ENCODE results near the gene DHX29. TPM values are rescaled to one million over a fixed set of nuclear protein-coding genes. Genes with fewer than 3 reads are reported as not detected.

Gene DHX29
- total and polyA plus RNA-seq, 4 donors: 8.6 to 43.8 (median 21.5) TPM

DNA sequence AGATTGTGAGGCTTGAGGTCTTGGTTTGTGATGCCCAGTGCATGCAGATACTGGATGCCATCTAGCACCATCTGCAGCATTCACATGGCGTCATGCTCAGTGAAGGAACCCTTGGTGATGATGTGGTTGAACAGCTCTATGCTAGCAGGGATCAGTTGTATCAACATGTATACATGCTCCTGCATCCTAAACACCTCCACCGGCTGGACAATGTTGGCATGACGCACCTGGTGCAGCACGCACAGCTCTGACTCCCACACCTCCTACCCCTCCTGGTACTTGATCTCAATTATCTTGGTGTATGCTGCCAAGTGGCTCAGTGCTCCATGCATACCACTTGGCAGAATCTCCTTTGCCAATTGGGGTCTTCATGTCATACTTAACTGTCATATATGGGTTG, 49.4 kb upstream of the DHX29 start:
- no peaks in the 10 kb centered on the region for H3K9me3 ChIP-seq (ENCODE audit: control insufficient read depth in 4 of 4, low read length in 3 of 4)
- H3K27me3 ChIP-seq (ENCODE audit: control insufficient read depth in 4 of 4, insufficient read depth in 4 of 4, low read length in 3 of 4): no peaks in the 10 kb centered on the region
- H3K9ac ChIP-seq (ENCODE audit: low read depth in 1 of 2, low read length in 2 of 2): no peak overlapping the region
- TF ChIP-seq HNF4G (IDR thresholded peaks at IDR 0.05) (no peak), JUND (IDR thresholded peaks at IDR 0.05) (no peak), NR2F2 (IDR thresholded peaks at IDR 0.05) (no peak)
- TF ChIP-seq, protein P1, sequence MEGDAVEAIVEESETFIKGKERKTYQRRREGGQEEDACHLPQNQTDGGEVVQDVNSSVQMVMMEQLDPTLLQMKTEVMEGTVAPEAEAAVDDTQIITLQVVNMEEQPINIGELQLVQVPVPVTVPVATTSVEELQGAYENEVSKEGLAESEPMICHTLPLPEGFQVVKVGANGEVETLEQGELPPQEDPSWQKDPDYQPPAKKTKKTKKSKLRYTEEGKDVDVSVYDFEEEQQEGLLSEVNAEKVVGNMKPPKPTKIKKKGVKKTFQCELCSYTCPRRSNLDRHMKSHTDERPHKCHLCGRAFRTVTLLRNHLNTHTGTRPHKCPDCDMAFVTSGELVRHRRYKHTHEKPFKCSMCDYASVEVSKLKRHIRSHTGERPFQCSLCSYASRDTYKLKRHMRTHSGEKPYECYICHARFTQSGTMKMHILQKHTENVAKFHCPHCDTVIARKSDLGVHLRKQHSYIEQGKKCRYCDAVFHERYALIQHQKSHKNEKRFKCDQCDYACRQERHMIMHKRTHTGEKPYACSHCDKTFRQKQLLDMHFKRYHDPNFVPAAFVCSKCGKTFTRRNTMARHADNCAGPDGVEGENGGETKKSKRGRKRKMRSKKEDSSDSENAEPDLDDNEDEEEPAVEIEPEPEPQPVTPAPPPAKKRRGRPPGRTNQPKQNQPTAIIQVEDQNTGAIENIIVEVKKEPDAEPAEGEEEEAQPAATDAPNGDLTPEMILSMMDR (IDR thresholded peaks at IDR 0.05; ENCODE audit: low read depth, low read length, missing input control): no peak
- TF ChIP-seq, protein P2, sequence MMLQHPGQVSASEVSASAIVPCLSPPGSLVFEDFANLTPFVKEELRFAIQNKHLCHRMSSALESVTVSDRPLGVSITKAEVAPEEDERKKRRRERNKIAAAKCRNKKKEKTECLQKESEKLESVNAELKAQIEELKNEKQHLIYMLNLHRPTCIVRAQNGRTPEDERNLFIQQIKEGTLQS (IDR thresholded peaks at IDR 0.05): no peak
- TF ChIP-seq, protein P3, sequence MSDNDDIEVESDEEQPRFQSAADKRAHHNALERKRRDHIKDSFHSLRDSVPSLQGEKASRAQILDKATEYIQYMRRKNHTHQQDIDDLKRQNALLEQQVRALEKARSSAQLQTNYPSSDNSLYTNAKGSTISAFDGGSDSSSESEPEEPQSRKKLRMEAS (IDR thresholded peaks at IDR 0.05): no peak
- no peaks in the 10 kb centered on the region for H3K4me1 ChIP-seq (ENCODE audit: control insufficient read depth in 4 of 4, insufficient read depth in 4 of 4, low read length in 3 of 4)
- H3K36me3 ChIP-seq (ENCODE audit: control insufficient read depth in 4 of 4, insufficient read depth in 3 of 4, low read depth in 1 of 4, low read length in 3 of 4): peaks cover 4 to 41% (median 26%) of the 10 kb centered on the region in 4 donors
- H3K27ac ChIP-seq (ENCODE audit: low read depth in 1 of 2, low read length in 2 of 2): no peak overlapping the region
- H3K4me3 ChIP-seq (ENCODE audit: low read depth in 1 of 3, low read length in 3 of 3): no peak overlapping the region
- no peak for DNase-seq (ENCODE audit: low spot score)
- 98% methylated on average over 4 of the region's 4 CpGs for WGBS

DNA sequence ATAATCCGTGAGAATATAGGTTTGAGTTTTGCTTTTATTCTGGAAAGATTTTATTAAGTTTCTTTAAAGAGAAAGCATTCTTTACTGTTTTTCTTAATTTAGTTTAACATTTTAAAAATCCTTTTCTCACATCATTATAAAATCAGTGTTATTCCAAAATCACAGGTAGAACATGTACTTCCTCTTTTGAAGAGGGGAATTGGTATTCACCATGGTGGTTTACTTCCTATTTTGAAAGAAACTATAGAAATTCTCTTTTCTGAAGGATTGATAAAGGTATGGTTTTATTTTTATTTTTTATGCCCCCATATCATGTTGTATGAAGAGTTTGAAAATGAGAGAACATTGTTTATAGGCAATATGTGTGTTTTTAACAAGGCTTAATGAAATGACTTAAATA, 43.3 kb upstream of the DHX29 start:
- Histone ChIP-seq H3K4me3 (ENCODE audit: low read depth in 1 of 3, low read length in 3 of 3) (no peak overlapping the region), H3K36me3 (ENCODE audit: control insufficient read depth in 4 of 4, insufficient read depth in 3 of 4, low read depth in 1 of 4, low read length in 3 of 4) (peaks cover 5 to 39% (median 30%) of the 10 kb centered on the region in 4 donors), H3K9me3 (ENCODE audit: control insufficient read depth in 4 of 4, low read length in 3 of 4) (no peaks in the 10 kb centered on the region), H3K27ac (ENCODE audit: low read depth in 1 of 2, low read length in 2 of 2) (no peak overlapping the region), H3K9ac (ENCODE audit: low read depth in 1 of 2, low read length in 2 of 2) (no peak overlapping the region), H3K4me1 (ENCODE audit: control insufficient read depth in 4 of 4, insufficient read depth in 4 of 4, low read length in 3 of 4) (peaks cover 0 to 5% (median 3%) of the 10 kb centered on the region in 4 donors), H3K27me3 (ENCODE audit: control insufficient read depth in 4 of 4, insufficient read depth in 4 of 4, low read length in 3 of 4) (no peaks in the 10 kb centered on the region)
- TF ChIP-seq, protein P3 (IDR thresholded peaks at IDR 0.05): no peak
- TF ChIP-seq GABPA (IDR thresholded peaks at IDR 0.05 in 1 of 2, conservative IDR thresholded peaks at IDR 0.05 in 1 of 2): no peak
- no peak for TF ChIP-seq FOXA2 (IDR thresholded peaks at IDR 0.05)
- TF ChIP-seq, protein P4, sequence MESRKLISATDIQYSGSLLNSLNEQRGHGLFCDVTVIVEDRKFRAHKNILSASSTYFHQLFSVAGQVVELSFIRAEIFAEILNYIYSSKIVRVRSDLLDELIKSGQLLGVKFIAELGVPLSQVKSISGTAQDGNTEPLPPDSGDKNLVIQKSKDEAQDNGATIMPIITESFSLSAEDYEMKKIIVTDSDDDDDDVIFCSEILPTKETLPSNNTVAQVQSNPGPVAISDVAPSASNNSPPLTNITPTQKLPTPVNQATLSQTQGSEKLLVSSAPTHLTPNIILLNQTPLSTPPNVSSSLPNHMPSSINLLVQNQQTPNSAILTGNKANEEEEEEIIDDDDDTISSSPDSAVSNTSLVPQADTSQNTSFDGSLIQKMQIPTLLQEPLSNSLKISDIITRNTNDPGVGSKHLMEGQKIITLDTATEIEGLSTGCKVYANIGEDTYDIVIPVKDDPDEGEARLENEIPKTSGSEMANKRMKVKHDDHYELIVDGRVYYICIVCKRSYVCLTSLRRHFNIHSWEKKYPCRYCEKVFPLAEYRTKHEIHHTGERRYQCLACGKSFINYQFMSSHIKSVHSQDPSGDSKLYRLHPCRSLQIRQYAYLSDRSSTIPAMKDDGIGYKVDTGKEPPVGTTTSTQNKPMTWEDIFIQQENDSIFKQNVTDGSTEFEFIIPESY (IDR thresholded peaks at IDR 0.05): no peak
- TF ChIP-seq, protein P5, sequence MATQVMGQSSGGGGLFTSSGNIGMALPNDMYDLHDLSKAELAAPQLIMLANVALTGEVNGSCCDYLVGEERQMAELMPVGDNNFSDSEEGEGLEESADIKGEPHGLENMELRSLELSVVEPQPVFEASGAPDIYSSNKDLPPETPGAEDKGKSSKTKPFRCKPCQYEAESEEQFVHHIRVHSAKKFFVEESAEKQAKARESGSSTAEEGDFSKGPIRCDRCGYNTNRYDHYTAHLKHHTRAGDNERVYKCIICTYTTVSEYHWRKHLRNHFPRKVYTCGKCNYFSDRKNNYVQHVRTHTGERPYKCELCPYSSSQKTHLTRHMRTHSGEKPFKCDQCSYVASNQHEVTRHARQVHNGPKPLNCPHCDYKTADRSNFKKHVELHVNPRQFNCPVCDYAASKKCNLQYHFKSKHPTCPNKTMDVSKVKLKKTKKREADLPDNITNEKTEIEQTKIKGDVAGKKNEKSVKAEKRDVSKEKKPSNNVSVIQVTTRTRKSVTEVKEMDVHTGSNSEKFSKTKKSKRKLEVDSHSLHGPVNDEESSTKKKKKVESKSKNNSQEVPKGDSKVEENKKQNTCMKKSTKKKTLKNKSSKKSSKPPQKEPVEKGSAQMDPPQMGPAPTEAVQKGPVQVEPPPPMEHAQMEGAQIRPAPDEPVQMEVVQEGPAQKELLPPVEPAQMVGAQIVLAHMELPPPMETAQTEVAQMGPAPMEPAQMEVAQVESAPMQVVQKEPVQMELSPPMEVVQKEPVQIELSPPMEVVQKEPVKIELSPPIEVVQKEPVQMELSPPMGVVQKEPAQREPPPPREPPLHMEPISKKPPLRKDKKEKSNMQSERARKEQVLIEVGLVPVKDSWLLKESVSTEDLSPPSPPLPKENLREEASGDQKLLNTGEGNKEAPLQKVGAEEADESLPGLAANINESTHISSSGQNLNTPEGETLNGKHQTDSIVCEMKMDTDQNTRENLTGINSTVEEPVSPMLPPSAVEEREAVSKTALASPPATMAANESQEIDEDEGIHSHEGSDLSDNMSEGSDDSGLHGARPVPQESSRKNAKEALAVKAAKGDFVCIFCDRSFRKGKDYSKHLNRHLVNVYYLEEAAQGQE (IDR thresholded peaks at IDR 0.05): no peak
- TF ChIP-seq SP1 (IDR thresholded peaks at IDR 0.05): no peak
- TF ChIP-seq RXRA (IDR thresholded peaks at IDR 0.05): no peak
- no peak for TF ChIP-seq NR2F2 (IDR thresholded peaks at IDR 0.05)
- TF ChIP-seq RAD21 (IDR thresholded peaks at IDR 0.05): no peak
- no peak for TF ChIP-seq EGR1 (IDR thresholded peaks at IDR 0.05; ENCODE audit: low read depth in 2 of 2)
- no peak for TF ChIP-seq HNF4A (conservative IDR thresholded peaks at IDR 0.05)
- TF ChIP-seq TAF1 (conservative IDR thresholded peaks at IDR 0.05): no peak
- no peak for TF ChIP-seq FOXA1 (IDR thresholded peaks at IDR 0.05)
- TF ChIP-seq, protein P2 (IDR thresholded peaks at IDR 0.05): no peak
- TF ChIP-seq JUND (IDR thresholded peaks at IDR 0.05): no peak
- TF ChIP-seq, protein P1 (IDR thresholded peaks at IDR 0.05; ENCODE audit: low read depth, low read length, missing input control): no peak
- 95% methylated on average over 1 of the region's 1 CpG for WGBS
- no peak for DNase-seq (ENCODE audit: low spot score)

All from liver (tissue), 9 donors.